Thymus (tissue), 11 donors: ENCODE results near the gene CXCR3. TPM values are rescaled to one million over a fixed set of nuclear protein-coding genes. Genes with fewer than 3 reads are reported as not detected.
A peak's percentile ranks its signal among the peaks of the same experiment; 100 is the strongest.
"Not testable (repeated sequence)": the region's sequence is repeated elsewhere in the genome, so short reads cannot be mapped to it uniquely, and the experiment has no call there.

Source experiments
- DNase-seq, 9 donors: peaks; one replicate each; pipeline ENCODE4 v3.0.0-alpha.2; 2013; ENCODE audit warnings: low spot score in 9 of 9, low read depth in 6 of 9, missing footprints in 1 of 9
- H3K27ac ChIP-seq, 2 donors: one replicate each; pipeline ENCODE4 v1.5.1; 2013; ENCODE audit warnings: control low read depth in 1 of 2, low read depth in 1 of 2, low read length in 1 of 2, mild to moderate bottlenecking in 1 of 2, moderate library complexity in 1 of 2
- H3K27me3 ChIP-seq, 2 donors: one replicate each; pipeline ENCODE4 v1.5.1; 2013; ENCODE audit warnings: low read length in 1 of 2; ENCODE audit not compliant: control insufficient read depth in 2 of 2, insufficient read depth in 1 of 2
- H3K36me3 ChIP-seq, 2 donors: one replicate each; pipeline ENCODE4 v1.5.1; 2013; ENCODE audit warnings: low read length in 1 of 2, mild to moderate bottlenecking in 1 of 2, moderate library complexity in 1 of 2; ENCODE audit not compliant: control insufficient read depth in 2 of 2, insufficient read depth in 2 of 2
- H3K4me1 ChIP-seq, 2 donors: one replicate each; pipeline ENCODE4 v1.5.1; 2013; ENCODE audit warnings: low read length in 2 of 2; ENCODE audit not compliant: control insufficient read depth in 2 of 2, insufficient read depth in 2 of 2
- H3K4me3 ChIP-seq, 2 donors: one replicate each; pipeline ENCODE4 v1.5.1; 2013; ENCODE audit warnings: low read length in 2 of 2, control low read depth in 1 of 2, mild to moderate bottlenecking in 1 of 2
- H3K9me3 ChIP-seq, 2 donors: one replicate each; pipeline ENCODE4 v1.5.1; 2013; ENCODE audit warnings: low read length in 1 of 2, mild to moderate bottlenecking in 1 of 2; ENCODE audit not compliant: control insufficient read depth in 2 of 2, insufficient read depth in 1 of 2
- WGBS: extraction: QIAGEN DNeasy Blood & Tissue Kit; methylation state at CpG from one replicate; pipeline ENCODE4 v1.1.7; 2013; 5-methylcytosine and 5-hydroxymethylcytosine counted together
- polyA plus RNA-seq: library from polyadenylated mRNA; stranded (reverse); fragments of 200-250 nt; gene quantifications from one replicate; pipeline ENCODE4 v1.2.3, GENCODE V29; 2013
- total RNA-seq: library from RNA; stranded (reverse); fragments of 120-200 nt; gene quantifications from one replicate; pipeline ENCODE4 v1.2.4, GENCODE V29; 2013
- donor health status: healthy.

Gene CXCR3
- total and polyA plus RNA-seq, 2 donors: 1.6 to 4.0 TPM

- 60% methylated on average over 9 of the region's 9 CpGs for WGBS
- peaks cover 45 to 56% of the 10 kb centered on the region in 2 donors for H3K36me3 ChIP-seq
Measured at GRCh38 chrX:71606536-71607216, 11.6 kb downstream of the CXCR3 start.

GRCh38 chrX:71604796-71605568 is 13.3 kb downstream of the CXCR3 start:
- Histone ChIP-seq H3K27me3 (no peaks in the 10 kb centered on the region), H3K27ac (no peak overlapping the region), H3K36me3 (peaks cover 35 to 46% of the 10 kb centered on the region in 2 donors), H3K9me3 (no peaks in the 10 kb centered on the region), H3K4me1 (peaks cover 0 to 15% of the 10 kb centered on the region in 2 donors), H3K4me3 (no peak overlapping the region)
- no peak for DNase-seq
- 95% methylated on average over 8 of the region's 8 CpGs for WGBS

More at GRCh38 chrX:71606536-71607216, 11.6 kb downstream of the CXCR3 start:
- peaks cover 0 to 15% of the 10 kb centered on the region in 2 donors for H3K4me1 ChIP-seq
- H3K27me3 ChIP-seq: no peaks in the 10 kb centered on the region
- DNase-seq: peak in 2 of 9 donors; percentile 29 to 58
- no peak overlapping the region for H3K4me3 ChIP-seq
- peak overlapping the region; percentile 73 for H3K27ac ChIP-seq
- H3K9me3 ChIP-seq: no peaks in the 10 kb centered on the region

GRCh38 chrX:71604141-71604540 is 14.2 kb downstream of the CXCR3 start:
- H3K27me3 ChIP-seq: no peaks in the 10 kb centered on the region
- peaks cover 0 to 15% of the 10 kb centered on the region in 2 donors for H3K4me1 ChIP-seq
- no peaks in the 10 kb centered on the region for H3K9me3 ChIP-seq
- H3K27ac ChIP-seq: no peak overlapping the region
- no peak overlapping the region for H3K4me3 ChIP-seq
- WGBS: 96% methylated on average over 10 of the region's 10 CpGs
- H3K36me3 ChIP-seq: peaks cover 31 to 41% of the 10 kb centered on the region in 2 donors
- no peak for DNase-seq

GRCh38 chrX:71603618-71604017 is 14.7 kb downstream of the CXCR3 start:
- Histone ChIP-seq H3K4me1 (peaks cover 0 to 15% of the 10 kb centered on the region in 2 donors), H3K4me3 (no peak overlapping the region), H3K27ac (no peak overlapping the region), H3K9me3 (no peaks in the 10 kb centered on the region), H3K27me3 (no peaks in the 10 kb centered on the region), H3K36me3 (peaks cover 28 to 36% of the 10 kb centered on the region in 2 donors)
- DNase-seq: no peak
- 98% methylated on average over 33 of the region's 33 CpGs for WGBS

- 93% methylated on average over 2 of the region's 2 CpGs for WGBS
- H3K4me3 ChIP-seq: no peak overlapping the region
- peaks cover 31 to 34% of the 10 kb centered on the region in 2 donors for H3K36me3 ChIP-seq
- no peak overlapping the region for H3K27ac ChIP-seq
- H3K4me1 ChIP-seq: no peaks in the 10 kb centered on the region
- no peak for DNase-seq
- H3K27me3 ChIP-seq: no peaks in the 10 kb centered on the region
- H3K9me3 ChIP-seq: no peaks in the 10 kb centered on the region
Measured at GRCh38 chrX:71599965-71600364, 18.3 kb downstream of the CXCR3 start.

- 95% methylated on average over 6 of the region's 8 CpGs for WGBS
- H3K9me3 ChIP-seq: not testable (repeated sequence)
Measured at GRCh38 chrX:71593210-71593609, 25.1 kb downstream of the CXCR3 start.

GRCh38 chrX:71586929-71587328 is 31.4 kb downstream of the CXCR3 start:
- Histone ChIP-seq H3K9me3 (no peaks in the 10 kb centered on the region), H3K36me3 (no peaks in the 10 kb centered on the region), H3K4me3 (no peak overlapping the region), H3K27ac (no peak overlapping the region), H3K27me3 (no peaks in the 10 kb centered on the region), H3K4me1 (no peaks in the 10 kb centered on the region)
- WGBS: 98% methylated on average over 2 of the region's 2 CpGs
- DNase-seq: no peak

More at GRCh38 chrX:71593210-71593609, 25.1 kb downstream of the CXCR3 start:
- DNase-seq, H3K4me1 ChIP-seq, H3K4me3 ChIP-seq, H3K27me3 ChIP-seq, H3K27ac ChIP-seq: not testable (repeated sequence)
- H3K36me3 ChIP-seq: peaks cover 8 to 11% of the 10 kb centered on the region in 2 donors

- H3K9me3 ChIP-seq: no peaks in the 10 kb centered on the region
- no peak overlapping the region for H3K4me3 ChIP-seq
- DNase-seq: no peak
- H3K36me3 ChIP-seq: peaks cover 10 to 11% of the 10 kb centered on the region in 2 donors
- no peaks in the 10 kb centered on the region for H3K27me3 ChIP-seq
- 98% methylated on average over 5 of the region's 5 CpGs for WGBS
- H3K27ac ChIP-seq: no peak overlapping the region
- H3K4me1 ChIP-seq: no peaks in the 10 kb centered on the region
Measured at GRCh38 chrX:71581210-71581609, 37.1 kb downstream of the CXCR3 start.

- Histone ChIP-seq H3K27ac (no peak overlapping the region), H3K36me3 (peaks cover 10 to 19% of the 10 kb centered on the region in 2 donors), H3K9me3 (no peaks in the 10 kb centered on the region), H3K4me3 (no peak overlapping the region), H3K27me3 (no peaks in the 10 kb centered on the region), H3K4me1 (no peaks in the 10 kb centered on the region)
- no peak for DNase-seq
- WGBS: 97% methylated on average over 7 of the region's 7 CpGs
Measured at GRCh38 chrX:71579990-71580380, 38.3 kb downstream of the CXCR3 start.
